Gastroesophageal sphincter (tissue), 4 donors: ENCODE measurements around the gene MSTO1. TPM values are rescaled to one million over a fixed set of nuclear protein-coding genes. Genes with fewer than 3 reads are reported as not detected.
"Not testable (repeated sequence)": the region's sequence is repeated elsewhere in the genome, so short reads cannot be mapped to it uniquely, and the experiment has no call there.

Experiments
- ATAC-seq: fragments of 150-250 bp; one replicate; pipeline ENCODE4 v1.9.1; 2016; ENCODE audit warnings: mild to moderate bottlenecking, moderate library complexity
- H3K27ac ChIP-seq, 4 donors: fragments of 200-600 bp; sonication (generic) in 3 of 4; 1 replicate in 3 of 4; 2 replicates in 1 of 4; pipeline ENCODE4 v1.5.1; 2016 to 2019
- H3K27me3 ChIP-seq: fragments of 200-600 bp; sonication (generic); one replicate; pipeline ENCODE4 v1.5.1; 2019
- H3K36me3 ChIP-seq, 2 donors: fragments of 200-600 bp; sonication (generic); one replicate each; pipeline ENCODE4 v1.5.1; 2019; ENCODE audit warnings: control low read depth in 1 of 2
- H3K4me1 ChIP-seq, 3 donors: fragments of 200-600 bp; sonication (generic); 1 replicate in 2 of 3; 2 replicates in 1 of 3; pipeline ENCODE4 v1.5.1; 2016 to 2019; ENCODE audit warnings: control low read depth in 2 of 3
- H3K4me3 ChIP-seq, 2 donors: fragments of 200-600 bp; sonication (generic); one replicate each; pipeline ENCODE4 v1.5.1; 2019; ENCODE audit warnings: mild to moderate bottlenecking in 1 of 2, moderate library complexity in 1 of 2
- H3K9me3 ChIP-seq, 3 donors: fragments of 200-600 bp; sonication (generic); one replicate each; pipeline ENCODE4 v1.5.1; 2017 to 2019; ENCODE audit warnings: control low read depth in 2 of 3
- CTCF ChIP-seq, 4 experiments: fragments of 200-600 bp in 2 of 4; fragments of 450-650 bp in 2 of 4; sonication (generic) in 1 of 4; IDR thresholded peaks; one replicate each; pipeline ENCODE4 v1.5.1; 2017 to 2019; ENCODE audit warnings: antibody characterized with exemption in 4 of 4, mild to moderate bottlenecking in 2 of 4, moderate library complexity in 2 of 4
- EP300 ChIP-seq: sonication (generic); formaldehyde crosslinking; IDR thresholded peaks from one replicate; pipeline ENCODE4 v1.6.1; 2017; ENCODE audit warnings: antibody characterized with exemption, mild to moderate bottlenecking
- POLR2A ChIP-seq, 2 donors: fragments of 450-650 bp; IDR thresholded peaks; one replicate each; pipeline ENCODE4 v1.6.1; 2017; ENCODE audit warnings: antibody characterized with exemption in 2 of 2, mild to moderate bottlenecking in 2 of 2, moderate library complexity in 1 of 2
- POLR2AphosphoS5 ChIP-seq: sonication (generic); formaldehyde crosslinking; IDR thresholded peaks from one replicate; pipeline ENCODE4 v1.6.1; 2017; ENCODE audit warnings: antibody characterized with exemption
- WGBS, 2 donors: methylation state at CpG; one replicate each; pipeline ENCODE4 v1.1.5; 2018; ENCODE audit warnings: low coverage in 1 of 2; 5-methylcytosine and 5-hydroxymethylcytosine counted together
- small RNA-seq, 4 donors: library from RNA; depleted of rRNA; stranded (forward); fragments of <200 nt; gene quantifications; one replicate each; pipeline ENCODE3, GENCODE V24; 2016
- total RNA-seq, 4 donors: library from RNA; depleted of rRNA; stranded (reverse); fragments of >200 nt; gene quantifications; one replicate each; pipeline ENCODE4 v1.1.0, GENCODE V29; 2016

Gene MSTO1
- total RNA-seq, 4 donors from 2014 or later = 7.6 to 13.2 (median 8.4) TPM

GRCh38 chr1:155652951-155653350 is 42.9 kb downstream of the MSTO1 start:
- no peak overlapping the region for H3K27ac ChIP-seq
- H3K9me3 ChIP-seq = no peaks in the 10 kb centered on the region
- H3K4me1 ChIP-seq = peaks cover 0 to 16% (median 0%) of the 10 kb centered on the region in 3 donors
- TF ChIP-seq EP300 (no peak), POLR2AphosphoS5 (no peak), CTCF (IDR thresholded peaks at IDR 0.05) (no peak), POLR2A (IDR thresholded peaks at IDR 0.05) (no peak)
- ATAC-seq = no peak
- no peaks in the 10 kb centered on the region for H3K27me3 ChIP-seq
- WGBS, 2 donors = 76 to 79% methylated on average over 3 of the region's 3 CpGs
- no peaks in the 10 kb centered on the region for H3K36me3 ChIP-seq
- H3K4me3 ChIP-seq = no peak overlapping the region

- no peak for ATAC-seq
- no peak for TF ChIP-seq POLR2AphosphoS5
- TF ChIP-seq CTCF (IDR thresholded peaks at IDR 0.05) = no peak
- no peak for TF ChIP-seq POLR2A (IDR thresholded peaks at IDR 0.05)
- no peak for TF ChIP-seq EP300
- 47 to 59% methylated on average over 2 of the region's 2 CpGs for WGBS, 2 donors
- Histone ChIP-seq H3K27ac (no peak overlapping the region), H3K4me3 (no peak overlapping the region), H3K9me3 (no peaks in the 10 kb centered on the region), H3K27me3 (no peaks in the 10 kb centered on the region), H3K4me1 (no peaks in the 10 kb centered on the region), H3K36me3 (peaks cover 0 to 44% of the 10 kb centered on the region in 2 donors)
Observed at GRCh38 chr1:155657463-155657862, 47.4 kb downstream of the MSTO1 start.

GRCh38 chr1:155661239-155661638 is 51.2 kb downstream of the MSTO1 start:
- H3K9me3 ChIP-seq, H3K27me3 ChIP-seq, H3K4me3 ChIP-seq, ATAC-seq, H3K4me1 ChIP-seq, H3K27ac ChIP-seq: not testable (repeated sequence)
- 86 to 90% methylated on average over 2 of the region's 4 CpGs for WGBS, 2 donors
- peaks cover 0 to 81% of the 10 kb centered on the region in 2 donors for H3K36me3 ChIP-seq

Small RNA genes within 50 kb of the gene (small RNA-seq; reads per million reads assigned to genes)
- gene AL353807.4 = 0 reads per million in 4 donors

Other genes with a start within 250 kb of the MSTO1 start
- 10 to 100 TPM; 55.6 to 81.3 (median 75.0) TPM for gene ASH1L, start 47.4 kb upstream of the MSTO1 start, total RNA-seq
- 100 to 1,000 TPM in 3 of 4 donors, 10 to 100 TPM in 1; 77.4 to 181 (median 152) TPM for gene YY1AP1, start 78.6 kb downstream of the MSTO1 start, total RNA-seq
- 100 to 1,000 TPM in 3 of 4 donors, 10 to 100 TPM in 1; 81.4 to 115 (median 107) TPM for gene DAP3, start 78.9 kb downstream of the MSTO1 start, total RNA-seq
- 10 to 100 TPM; 16.6 to 55.1 (median 35.9) TPM for gene GON4L, start 247.0 kb downstream of the MSTO1 start, total RNA-seq
- 10 to 100 TPM; 10.4 to 25.7 (median 19.7) TPM for gene SYT11, start 249.3 kb downstream of the MSTO1 start, total RNA-seq